ENCODE measurements around the gene CDIPT.
"Not testable (repeated sequence)": the region's sequence is repeated elsewhere in the genome, so short reads cannot be mapped to it uniquely, and the experiment has no call there.

CDIPT gene

GRCh38 chr16:29894352-29894751, 31.3 kb upstream of the CDIPT start:
- no peak for DNase-seq

- no peak for DNase-seq
These were observed 30.5 kb upstream of the CDIPT start for GRCh38 chr16:29893553-29893952.

GRCh38 chr16:29892458-29892813, 29.4 kb upstream of the CDIPT start:
- DNase-seq: no peak

- no peak for DNase-seq
These were observed 28.8 kb upstream of the CDIPT start for GRCh38 chr16:29891525-29892457.

GRCh38 chr16:29889372-29889771, 26.3 kb upstream of the CDIPT start:
- DNase-seq: not testable (repeated sequence)

GRCh38 chr16:29883987-29884386, 21.0 kb upstream of the CDIPT start:
- DNase-seq: no peak

GRCh38 chr16:29881050-29881449, 18.0 kb upstream of the CDIPT start:
- no peak for DNase-seq

- DNase-seq: no peak
These were observed 15.1 kb upstream of the CDIPT start for GRCh38 chr16:29878172-29878571.

- DNase-seq: peak; percentile 27
These were observed 14.4 kb upstream of the CDIPT start for GRCh38 chr16:29877266-29877961.

- no peak for DNase-seq
These were observed 13.7 kb upstream of the CDIPT start for GRCh38 chr16:29876594-29877249.

- no peak for DNase-seq
These were observed 13.2 kb upstream of the CDIPT start for GRCh38 chr16:29876217-29876593.

- no peak for DNase-seq
These were observed 12.2 kb upstream of the CDIPT start for GRCh38 chr16:29875206-29875605.

- DNase-seq: no peak
These were observed 10.3 kb upstream of the CDIPT start for GRCh38 chr16:29873319-29873718.

GRCh38 chr16:29871822-29872546, 9.0 kb upstream of the CDIPT start:
- no peak for DNase-seq

GRCh38 chr16:29869067-29869466, 6.0 kb upstream of the CDIPT start:
- DNase-seq: not testable (repeated sequence)

GRCh38 chr16:29868396-29869009, 5.5 kb upstream of the CDIPT start:
- DNase-seq: no peak

- no peak for DNase-seq
These were observed 1.2 kb upstream of the CDIPT start for GRCh38 chr16:29864205-29864604.

- no peak for DNase-seq
These were observed 601 bp upstream of the CDIPT start for GRCh38 chr16:29863669-29863984.

GRCh38 chr16:29862383-29862883, 593 bp downstream of the CDIPT start:
- DNase-seq: no peak

- no peak for DNase-seq
These were observed 2.8 kb downstream of the CDIPT start for GRCh38 chr16:29860218-29860617.

- DNase-seq: no peak
These were observed 4.1 kb downstream of the CDIPT start for GRCh38 chr16:29858974-29859373.

GRCh38 chr16:29858149-29858849, 4.7 kb downstream of the CDIPT start:
- no peak for DNase-seq

Data from HCEC 1CT (cell line).